ENCODE measurements around the gene ACOT9.
A peak's percentile ranks its signal among the peaks of the same experiment; 100 is the strongest.
"Not testable (repeated sequence)": the region's sequence is repeated elsewhere in the genome, so short reads cannot be mapped to it uniquely, and the experiment has no call there.

Gene ACOT9

DNA sequence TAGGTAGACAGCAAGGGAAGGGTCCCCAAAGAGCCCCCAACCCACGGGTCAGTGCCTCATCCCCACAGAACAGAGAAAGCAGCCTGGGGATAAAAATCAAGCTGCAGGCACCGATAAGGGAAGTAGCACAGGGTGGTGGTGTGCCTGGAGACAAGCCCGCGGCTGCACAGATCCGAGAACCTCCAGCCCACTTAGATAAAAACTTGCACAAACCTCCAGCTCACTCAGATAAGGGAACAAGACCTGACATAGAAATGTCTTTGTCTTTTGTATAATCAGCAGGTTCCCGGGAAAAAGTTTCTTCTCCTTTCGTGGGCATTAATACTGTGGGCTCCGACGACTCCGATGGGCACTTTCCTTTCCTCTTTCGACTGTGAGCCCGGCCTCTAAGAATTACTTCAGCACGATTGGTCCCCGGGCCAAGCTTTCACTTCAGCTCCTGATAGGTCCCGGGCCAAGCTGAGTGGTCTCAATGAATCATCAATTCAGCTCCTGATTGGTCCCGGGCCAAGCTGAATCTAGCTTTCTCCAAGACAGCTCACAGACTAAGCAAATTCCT lies 43.4 kb downstream of the ACOT9 start:
- no peak for TF ChIP-seq POLR2A (IDR thresholded peaks at IDR 0.05; ENCODE audit: low read depth, low read length)
- DNase-seq (ENCODE audit: insufficient read length, low spot score): no peak
- no peak for FAIRE-seq

DNA sequence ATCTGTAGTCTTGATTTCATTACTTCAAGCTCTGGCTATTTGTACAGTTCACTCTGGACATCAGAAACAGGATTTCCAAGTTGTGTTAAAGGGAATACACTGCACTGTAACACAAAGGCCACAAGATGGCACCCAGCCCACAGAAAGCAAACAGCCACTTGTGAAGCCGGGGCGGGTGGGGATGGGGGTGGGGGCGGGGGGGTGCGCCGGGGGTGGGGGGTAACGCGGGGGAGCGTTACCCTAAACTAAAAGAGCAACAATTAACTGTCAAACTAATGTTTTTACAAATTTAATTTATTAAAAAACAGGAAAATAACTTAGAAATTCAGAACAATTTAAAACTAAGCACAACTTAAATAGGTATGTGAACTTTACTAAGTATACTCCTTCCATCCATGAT lies 48.5 kb downstream of the ACOT9 start:
- no peak for TF ChIP-seq POLR2A (IDR thresholded peaks at IDR 0.05; ENCODE audit: low read depth, low read length)
- DNase-seq (ENCODE audit: insufficient read length, low spot score) (no peak), FAIRE-seq (no peak)

DNA sequence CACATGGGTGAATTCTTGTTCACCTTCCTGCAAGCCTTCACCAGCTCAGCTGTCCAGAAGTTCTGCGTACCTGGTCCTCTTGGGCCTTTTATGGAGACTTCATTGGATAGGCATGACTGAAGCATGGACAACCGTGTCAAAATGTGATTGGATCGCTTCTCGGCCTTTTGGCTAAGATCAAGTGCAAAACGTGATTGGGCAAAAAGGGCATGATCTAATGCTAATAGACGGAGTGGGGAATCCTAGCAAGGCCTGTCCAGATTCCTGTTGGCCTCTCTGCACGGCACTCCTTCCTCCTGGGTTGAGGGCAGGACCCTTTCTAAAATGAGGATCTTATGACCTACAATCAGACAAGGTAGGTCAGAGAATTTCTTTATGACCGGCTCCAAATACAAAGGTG lies 50.9 kb downstream of the ACOT9 start:
- FAIRE-seq (no peak), DNase-seq (ENCODE audit: insufficient read length, low spot score) (no peak)
- no peak for TF ChIP-seq POLR2A (IDR thresholded peaks at IDR 0.05; ENCODE audit: low read depth, low read length)

DNA sequence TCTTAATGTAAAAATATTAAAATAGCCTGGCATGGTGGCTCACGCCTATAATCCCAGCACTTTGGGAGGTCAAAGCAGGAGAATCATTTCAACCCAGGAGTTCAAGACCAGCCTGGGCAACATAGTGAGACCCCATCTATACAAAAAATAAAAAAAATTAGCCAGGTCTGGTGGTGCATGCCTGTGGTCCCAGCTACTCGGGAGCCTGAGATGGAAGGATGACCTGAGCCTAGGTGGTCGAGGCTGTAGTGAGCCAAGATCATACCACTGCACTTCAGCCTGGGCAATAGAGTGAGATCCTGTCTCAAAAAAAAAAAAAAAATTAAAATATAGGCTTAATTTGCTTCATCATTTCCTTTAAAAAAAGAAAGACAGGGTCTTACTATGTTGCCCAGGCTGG lies 66.6 kb downstream of the ACOT9 start:
- not testable (repeated sequence) for FAIRE-seq; DNase-seq (ENCODE audit: insufficient read length, low spot score)

DNA sequence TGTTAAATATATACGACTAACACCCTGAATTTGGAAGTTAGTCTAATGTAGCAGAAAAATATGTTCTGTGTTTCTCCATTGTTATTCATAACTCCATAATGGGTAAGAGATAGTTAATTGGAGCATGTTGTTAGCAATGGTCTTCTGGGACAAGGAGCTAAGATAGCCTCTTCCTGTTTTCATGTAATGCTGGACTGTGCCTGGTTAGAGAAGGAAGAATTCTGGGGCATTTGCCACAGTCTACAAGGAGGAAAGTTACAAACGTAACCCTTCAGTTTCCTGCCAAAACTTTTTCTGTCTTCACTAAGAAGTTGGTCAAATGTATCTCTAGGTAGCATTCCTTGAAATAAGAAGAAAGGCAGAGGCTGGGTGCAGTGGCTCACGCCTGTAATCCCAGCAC lies 70.0 kb downstream of the ACOT9 start:
- no peak for TF ChIP-seq POLR2A (IDR thresholded peaks at IDR 0.05; ENCODE audit: low read depth, low read length)
- FAIRE-seq (no peak), DNase-seq (ENCODE audit: insufficient read length, low spot score) (no peak)

DNA sequence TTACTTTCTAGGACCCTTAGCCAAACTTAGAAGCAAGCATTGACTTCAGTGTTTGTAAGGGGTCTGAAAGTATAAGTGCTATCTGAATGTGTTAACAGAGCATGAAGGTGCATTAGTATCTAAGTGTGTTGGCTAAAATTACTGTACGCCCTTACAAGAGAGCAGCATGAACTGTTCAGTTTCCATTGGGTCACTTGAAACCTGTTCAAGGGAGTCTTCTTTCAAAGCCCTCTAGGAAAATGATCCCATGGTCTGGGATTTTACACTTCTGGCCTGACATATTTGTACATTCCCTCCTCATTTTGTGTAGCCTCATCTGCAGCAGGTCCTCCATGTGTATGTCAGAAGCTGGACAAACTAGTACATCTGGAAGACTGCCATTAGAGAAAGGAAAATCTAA lies 72.5 kb downstream of the ACOT9 start:
- no peak for TF ChIP-seq POLR2A (IDR thresholded peaks at IDR 0.05; ENCODE audit: low read depth, low read length)
- no peak for DNase-seq (ENCODE audit: insufficient read length, low spot score)
- no peak for FAIRE-seq

DNA sequence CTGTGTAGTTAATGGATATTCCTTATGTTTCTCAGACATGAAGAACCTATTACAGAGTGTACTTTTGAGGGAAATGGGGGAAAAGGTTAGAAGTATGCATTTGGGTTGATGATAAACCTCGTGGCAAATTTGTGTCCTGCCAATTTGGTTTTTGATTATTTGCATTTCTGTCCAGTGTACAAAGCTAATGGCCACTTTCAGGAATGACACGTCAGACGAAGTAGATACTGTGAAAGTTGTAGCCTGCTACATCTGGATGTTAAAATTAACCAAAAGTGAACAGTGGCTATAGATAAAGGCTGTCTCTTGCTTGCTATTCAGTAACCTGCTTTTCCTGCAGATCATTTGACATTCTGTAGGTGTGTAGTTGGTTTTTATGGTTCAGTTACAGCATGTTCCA lies 74.7 kb downstream of the ACOT9 start:
- DNase-seq (ENCODE audit: insufficient read length, low spot score) (no peak), FAIRE-seq (no peak)
- TF ChIP-seq POLR2A (IDR thresholded peaks at IDR 0.05; ENCODE audit: low read depth, low read length): no peak

DNA sequence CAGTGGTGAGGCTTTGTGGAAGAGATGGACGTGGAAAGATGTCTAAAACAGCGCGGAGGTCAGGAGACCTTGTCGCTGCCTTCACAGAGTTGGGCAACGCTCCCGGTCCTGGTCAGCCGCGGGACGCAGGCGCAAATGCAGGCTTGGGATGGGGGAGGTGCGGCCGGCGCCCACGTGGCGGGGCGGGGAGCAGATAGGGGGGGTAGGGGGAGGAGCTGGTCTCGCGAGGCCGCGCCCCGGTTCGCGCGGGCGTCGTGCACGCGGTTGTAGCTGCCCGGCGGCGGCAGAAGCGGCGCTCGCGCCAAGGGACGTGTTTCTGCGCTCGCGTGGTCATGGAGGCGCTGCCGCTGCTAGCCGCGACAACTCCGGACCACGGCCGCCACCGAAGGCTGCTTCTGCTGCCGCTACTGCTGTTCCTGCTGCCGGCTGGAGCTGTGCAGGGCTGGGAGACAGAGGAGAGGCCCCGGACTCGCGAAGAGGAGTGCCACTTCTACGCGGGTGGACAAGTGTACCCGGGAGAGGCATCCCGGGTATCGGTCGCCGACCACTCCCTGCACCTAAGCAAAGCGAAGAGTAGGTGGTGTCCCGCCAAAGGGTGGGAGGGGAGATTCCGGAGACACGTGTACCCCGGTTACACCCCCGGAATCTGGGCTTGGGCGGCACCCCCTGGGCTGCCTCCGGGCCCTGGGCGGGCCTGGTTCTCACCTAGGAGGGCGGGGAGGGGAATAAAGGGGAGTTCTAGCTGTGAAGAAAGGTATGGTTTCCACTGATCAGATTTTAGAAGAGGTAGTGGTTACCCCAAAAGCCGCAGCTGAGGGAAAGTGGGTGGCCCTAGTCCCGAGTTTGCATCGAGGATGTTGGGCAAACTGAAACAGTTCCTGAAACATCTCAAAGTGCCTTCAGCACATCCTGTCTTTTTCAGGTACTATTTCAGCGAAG lies 75.6 kb downstream of the ACOT9 start, which contains the start of gene PRDX4:
PRDX4 (plus strand) TSS at position 255 of the 939 bp plus-strand sequence; CDS start at position 333, 78 bp downstream.
- peak; percentile 73 for TF ChIP-seq POLR2A (IDR thresholded peaks at IDR 0.05; ENCODE audit: low read depth, low read length)
- peak; percentile 41 for DNase-seq (ENCODE audit: insufficient read length, low spot score)
- FAIRE-seq: no peak

DNA sequence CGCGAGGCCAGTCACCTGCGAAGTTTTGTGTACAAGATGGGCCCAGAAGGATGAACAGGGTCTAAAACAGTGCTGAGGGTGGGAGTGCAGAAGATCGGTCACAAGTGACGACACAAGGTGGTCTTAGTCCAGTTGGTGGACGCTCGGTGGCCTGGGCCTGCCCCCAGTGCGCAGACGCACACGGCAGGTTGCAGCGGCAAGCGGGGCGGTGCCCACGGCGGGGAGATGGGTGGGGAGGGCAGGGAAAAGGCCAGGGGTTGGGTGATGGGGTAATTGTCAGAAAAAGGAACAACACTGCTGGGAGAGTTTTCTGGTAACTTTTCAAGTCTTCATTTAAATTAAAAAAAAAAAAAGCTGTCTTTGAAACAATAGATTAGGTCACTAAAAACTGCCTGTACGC lies 76.8 kb downstream of the ACOT9 start:
- DNase-seq (ENCODE audit: insufficient read length, low spot score) (no peak), FAIRE-seq (no peak)
- TF ChIP-seq POLR2A (IDR thresholded peaks at IDR 0.05; ENCODE audit: low read depth, low read length): no peak

DNA sequence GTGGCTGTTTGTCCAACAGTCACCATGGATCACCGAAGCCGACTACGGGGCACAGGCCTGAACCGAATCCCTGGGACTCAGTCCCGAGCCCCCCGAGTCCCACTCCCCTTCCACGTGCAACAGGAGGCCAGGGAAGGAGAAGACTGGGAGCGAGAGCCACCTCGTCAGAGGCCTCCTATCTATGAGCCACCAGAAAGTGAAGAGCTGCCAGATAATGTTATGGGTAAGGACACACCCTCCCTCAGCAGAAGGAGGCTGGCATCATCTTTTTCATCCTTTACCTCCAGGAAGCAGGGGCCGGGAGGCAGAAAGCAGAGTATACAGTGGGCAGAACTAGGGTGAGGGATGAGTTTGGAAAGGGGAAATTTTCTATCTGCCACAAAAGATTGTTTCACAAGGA lies 78.6 kb downstream of the ACOT9 start:
- FAIRE-seq (no peak), DNase-seq (ENCODE audit: insufficient read length, low spot score) (no peak)
- TF ChIP-seq POLR2A (IDR thresholded peaks at IDR 0.05; ENCODE audit: low read depth, low read length): no peak

DNA sequence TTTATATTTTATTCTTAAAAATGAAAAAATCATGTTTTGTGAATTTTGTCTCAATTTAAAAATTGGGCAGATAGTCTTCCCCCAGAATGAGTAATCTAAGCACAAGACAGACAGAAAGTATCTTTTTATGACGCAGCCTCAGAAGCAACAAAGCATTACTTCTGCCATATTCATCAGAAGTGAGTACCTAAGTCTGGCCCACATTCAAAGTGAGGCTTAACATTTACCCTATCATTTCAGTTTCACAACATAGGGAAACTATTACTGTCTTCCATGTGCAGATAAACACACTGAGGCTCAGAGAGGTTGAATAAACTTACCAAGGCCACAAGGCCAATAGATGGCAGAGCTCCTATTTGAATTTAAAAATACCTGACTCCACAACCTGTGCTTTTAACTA lies 80.2 kb downstream of the ACOT9 start:
- FAIRE-seq (no peak), DNase-seq (ENCODE audit: insufficient read length, low spot score) (no peak)
- no peak for TF ChIP-seq POLR2A (IDR thresholded peaks at IDR 0.05; ENCODE audit: low read depth, low read length)

DNA sequence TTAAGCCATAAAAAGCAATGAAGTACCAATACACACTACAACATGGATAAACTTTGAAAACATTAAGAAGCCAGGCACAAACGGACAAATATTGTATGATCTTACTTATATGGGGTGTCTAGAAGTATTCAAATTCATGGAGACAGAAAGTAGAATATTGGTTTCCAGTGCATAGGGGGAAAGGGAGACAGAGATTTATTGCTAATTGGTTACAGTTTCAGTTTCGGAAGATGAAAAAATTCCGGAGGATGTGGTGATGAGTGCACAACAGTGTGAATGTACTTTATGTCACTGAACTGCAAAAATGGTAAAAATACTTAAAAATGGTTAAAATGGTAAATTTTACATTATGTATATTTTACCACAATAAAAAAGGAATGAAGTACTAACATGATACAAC lies 80.9 kb downstream of the ACOT9 start:
- no peak for DNase-seq (ENCODE audit: insufficient read length, low spot score)
- no peak for TF ChIP-seq POLR2A (IDR thresholded peaks at IDR 0.05; ENCODE audit: low read depth, low read length)
- FAIRE-seq: no peak

DNA sequence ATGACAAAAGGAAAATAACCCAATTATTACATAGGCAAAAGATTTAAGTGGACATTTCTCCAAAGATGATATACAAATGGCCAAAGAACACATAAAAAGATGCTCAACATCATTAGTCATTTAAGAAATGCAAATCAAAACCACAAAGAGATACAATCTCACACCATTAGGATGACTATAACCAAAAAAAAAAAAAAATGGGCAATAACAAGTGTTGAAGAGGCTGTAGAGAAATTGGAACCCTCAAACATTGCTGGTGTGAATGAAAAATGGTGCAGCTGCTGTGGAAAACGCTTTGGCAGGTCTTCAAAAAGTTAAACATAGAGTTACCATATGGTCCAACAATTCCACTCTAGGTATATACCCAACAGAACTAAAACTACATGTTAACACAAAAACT lies 81.4 kb downstream of the ACOT9 start:
- DNase-seq (ENCODE audit: insufficient read length, low spot score) (no peak), FAIRE-seq (no peak)
- TF ChIP-seq POLR2A (IDR thresholded peaks at IDR 0.05; ENCODE audit: low read depth, low read length): no peak

DNA sequence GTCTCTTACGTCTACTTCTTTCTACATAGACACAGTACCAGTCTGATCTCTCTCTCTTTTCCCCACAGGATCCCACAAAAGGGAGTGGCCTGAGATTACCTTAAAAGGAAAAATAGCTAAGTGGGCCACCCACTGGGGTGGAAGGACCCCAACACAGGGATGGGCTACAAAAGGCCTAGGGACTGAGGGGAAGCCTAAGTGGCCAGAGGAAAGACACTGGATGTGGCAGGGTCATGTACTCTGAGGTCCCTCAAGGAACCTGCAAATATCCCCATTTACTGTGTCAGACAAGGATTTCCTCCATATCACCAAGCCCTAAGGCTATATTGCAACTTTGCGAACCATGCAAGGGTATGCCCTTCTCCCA lies 82.3 kb downstream of the ACOT9 start:
- TF ChIP-seq POLR2A (IDR thresholded peaks at IDR 0.05; ENCODE audit: low read depth, low read length): no peak
- DNase-seq (ENCODE audit: insufficient read length, low spot score): no peak
- no peak for FAIRE-seq

DNA sequence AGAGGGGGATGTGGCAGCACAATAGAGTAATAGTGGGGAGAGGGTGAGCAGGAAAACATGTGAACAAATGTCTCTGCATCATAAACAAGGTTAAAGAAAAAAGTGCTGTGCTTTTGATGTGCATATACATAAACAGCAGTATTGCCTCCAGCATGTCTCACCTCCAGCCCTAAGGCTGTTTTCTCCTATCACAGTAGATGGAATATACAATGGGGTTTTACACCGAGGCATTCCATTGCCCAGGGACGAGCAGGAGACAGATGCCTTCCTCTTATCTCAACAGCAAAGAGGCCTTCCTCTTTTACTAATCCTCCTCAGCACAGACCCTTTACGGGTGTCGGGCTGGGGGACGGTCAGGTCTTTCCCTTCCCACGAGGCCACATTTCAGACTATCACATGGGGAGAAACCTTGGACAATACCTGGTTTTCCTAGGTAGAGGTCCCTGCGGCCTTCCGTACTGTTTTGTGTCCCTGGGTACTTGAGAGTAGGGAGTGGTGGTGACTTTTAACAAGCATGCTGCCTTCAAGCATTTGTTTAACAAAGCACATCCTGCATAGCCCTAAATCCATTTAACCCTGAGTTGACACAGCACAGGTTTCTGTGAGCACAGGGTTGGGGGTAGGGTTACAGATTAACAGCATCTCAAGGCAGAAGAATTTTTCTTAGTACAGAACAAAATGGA lies 82.9 kb downstream of the ACOT9 start:
- DNase-seq (ENCODE audit: insufficient read length, low spot score); FAIRE-seq: not testable (repeated sequence)
